Neuron (in vitro differentiated cells): ENCODE results near the gene SNRPA.

Experiments used
- H2AFZ ChIP-seq: one replicate; pipeline ENCODE4 v1.6.1; 2013; ENCODE audit warnings: low read depth, mild to moderate bottlenecking, inconsistent platforms, low read length, moderate library complexity
- H3K27me3 ChIP-seq: one replicate; pipeline ENCODE4 v1.6.1; 2013; ENCODE audit warnings: low read length; ENCODE audit not compliant: insufficient read depth
- H3K36me3 ChIP-seq: one replicate; pipeline ENCODE4 v1.6.1; 2013; ENCODE audit warnings: low read length; ENCODE audit not compliant: insufficient read depth
- H3K4me1 ChIP-seq: one replicate; pipeline ENCODE4 v1.6.1; 2013; ENCODE audit warnings: low read length; ENCODE audit not compliant: insufficient read depth
- H3K4me3 ChIP-seq: 2 replicates; pipeline ENCODE4 v1.5.1; 2013; ENCODE audit warnings: mild to moderate bottlenecking, low read length, moderate library complexity
- H3K9me3 ChIP-seq: one replicate; pipeline ENCODE4 v1.6.1; 2013; ENCODE audit warnings: low read length

Gene SNRPA

GRCh38 chr19:40744554-40745401, 6.2 kb upstream of the SNRPA start:
- Histone ChIP-seq H3K36me3 (peaks cover 7% of the 10 kb centered on the region), H3K27me3 (no peaks in the 10 kb centered on the region), H3K4me1 (peaks cover 8% of the 10 kb centered on the region), H2AFZ (no peak overlapping the region), H3K9me3 (no peaks in the 10 kb centered on the region), H3K4me3 (no peak overlapping the region)

DNA sequence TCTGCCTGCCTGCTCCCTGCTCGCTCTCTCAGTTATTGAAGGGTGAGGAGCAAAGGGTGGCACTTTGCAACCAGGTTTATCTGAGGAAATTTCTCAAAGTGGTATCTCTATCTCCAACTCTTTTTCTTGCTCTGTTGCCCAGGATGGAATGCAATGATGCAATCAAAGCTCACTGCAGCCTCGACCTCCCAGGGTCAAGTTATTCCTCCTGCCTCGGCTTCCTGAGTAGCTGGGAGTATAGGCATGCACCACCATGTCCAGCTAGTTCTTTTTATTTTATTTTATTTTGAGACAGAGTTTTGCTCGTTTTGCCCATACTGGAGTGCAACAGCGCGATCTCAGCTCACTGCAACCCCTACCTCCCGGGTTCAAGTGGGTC, 5.6 kb upstream of the SNRPA start:
- H3K4me3 ChIP-seq = no peak overlapping the region
- H3K9me3 ChIP-seq = no peaks in the 10 kb centered on the region
- H3K27me3 ChIP-seq = no peaks in the 10 kb centered on the region
- peaks cover 4% of the 10 kb centered on the region for H3K36me3 ChIP-seq
- no peak overlapping the region for H2AFZ ChIP-seq
- peaks cover 12% of the 10 kb centered on the region for H3K4me1 ChIP-seq

GRCh38 chr19:40747536-40747935, 3.5 kb upstream of the SNRPA start:
- Histone ChIP-seq H3K9me3 (no peaks in the 10 kb centered on the region), H3K27me3 (no peaks in the 10 kb centered on the region), H3K4me3 (no peak overlapping the region), H3K36me3 (peaks cover 9% of the 10 kb centered on the region), H2AFZ (no peak overlapping the region), H3K4me1 (peaks cover 15% of the 10 kb centered on the region)

DNA sequence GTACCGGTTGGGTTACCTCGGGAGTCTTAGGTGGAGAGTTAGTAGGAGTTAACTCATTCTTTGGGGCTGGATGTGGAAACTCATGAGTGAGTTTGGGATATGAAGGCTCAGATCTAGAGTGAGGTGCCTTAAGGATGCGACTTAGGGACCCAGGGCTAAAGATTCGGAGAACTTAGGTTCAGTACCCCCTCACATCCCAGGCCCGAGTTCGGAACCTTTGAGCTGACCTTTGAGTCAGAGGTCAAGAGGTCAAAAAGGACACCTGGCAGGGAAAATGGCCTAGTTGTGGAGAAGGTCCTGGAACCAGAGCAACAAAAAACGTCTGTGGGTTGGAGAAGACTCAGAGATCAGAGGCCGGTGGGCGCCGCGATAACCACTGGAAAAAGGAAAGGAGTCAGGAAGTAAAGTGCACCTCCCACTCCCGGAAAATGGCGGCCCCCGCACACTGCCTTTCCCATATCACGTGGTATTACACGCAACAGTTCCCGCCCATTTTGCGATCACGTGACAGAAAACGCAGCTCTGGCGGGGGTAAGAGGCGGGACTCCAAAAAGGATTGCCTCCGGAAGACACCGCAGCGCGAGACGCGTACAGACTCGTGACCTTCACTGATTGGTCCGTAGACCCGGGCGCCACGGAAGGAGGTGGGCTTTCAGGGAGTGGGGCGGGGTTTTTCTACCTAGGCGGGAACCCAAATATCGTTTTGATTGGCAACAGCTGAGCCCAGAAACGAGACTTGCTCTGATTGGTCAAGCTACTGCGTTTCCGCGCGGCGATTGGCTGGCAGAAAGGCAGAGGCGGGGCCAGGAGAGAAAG, 737 bp upstream of the SNRPA start, which contains the start of gene ACTMAP:
Gene ACTMAP, minus strand, starts transcription at position 420 of the 816 bp plus-strand sequence. CDS start 674 bp downstream, outside the sequence.
- Histone ChIP-seq H3K27me3 (no peaks in the 10 kb centered on the region), H3K4me1 (peaks cover 18% of the 10 kb centered on the region), H2AFZ (no peak within 1 kb of the TSS)

DNA sequence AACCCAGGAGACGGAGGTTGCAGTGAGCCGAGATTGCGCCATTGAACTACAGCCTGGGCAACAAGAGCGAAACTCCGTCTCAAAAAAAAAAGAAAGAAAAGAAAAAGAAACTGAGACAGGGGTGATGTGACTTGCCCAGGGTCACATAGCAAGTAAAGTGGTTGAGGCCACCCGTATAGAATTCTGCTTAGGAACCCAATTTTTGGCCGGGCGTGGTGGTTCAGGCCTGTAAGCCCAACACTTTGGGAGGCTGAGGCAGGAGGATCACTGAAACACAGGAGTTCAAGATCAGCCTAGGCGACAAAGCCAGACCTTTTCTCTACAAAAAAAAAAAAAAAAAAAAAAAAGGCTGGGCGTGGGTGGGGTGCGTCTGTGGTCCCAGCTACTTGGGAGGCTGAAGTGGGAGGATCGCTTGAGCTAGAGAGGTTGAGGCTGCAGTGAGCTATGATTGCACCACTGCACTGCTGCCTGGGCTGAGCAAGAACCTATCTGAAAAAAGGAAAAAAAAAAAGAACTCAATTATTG, 1.3 kb downstream of the SNRPA start:
- Histone ChIP-seq H3K4me3 (peak overlapping the region; percentile 96), H3K27me3 (no peaks in the 10 kb centered on the region), H3K4me1 (peaks cover 18% of the 10 kb centered on the region), H3K9me3 (no peaks in the 10 kb centered on the region), H2AFZ (no peak overlapping the region), H3K36me3 (peaks cover 42% of the 10 kb centered on the region)

More for the DNA sequence above, 737 bp upstream of the SNRPA start, which contains the start of gene ACTMAP:
- H3K36me3 ChIP-seq = peaks cover 22% of the 10 kb centered on the region
- H3K9me3 ChIP-seq = no peaks in the 10 kb centered on the region
- peak within 1 kb of the TSS; percentile 96 for H3K4me3 ChIP-seq

- no peak overlapping the region for H2AFZ ChIP-seq
- no peaks in the 10 kb centered on the region for H3K9me3 ChIP-seq
- no peak overlapping the region for H3K4me3 ChIP-seq
- peaks cover 10% of the 10 kb centered on the region for H3K4me1 ChIP-seq
- no peaks in the 10 kb centered on the region for H3K27me3 ChIP-seq
- peaks cover 59% of the 10 kb centered on the region for H3K36me3 ChIP-seq
Observed at GRCh38 chr19:40754611-40755247, 3.7 kb downstream of the SNRPA start.

DNA sequence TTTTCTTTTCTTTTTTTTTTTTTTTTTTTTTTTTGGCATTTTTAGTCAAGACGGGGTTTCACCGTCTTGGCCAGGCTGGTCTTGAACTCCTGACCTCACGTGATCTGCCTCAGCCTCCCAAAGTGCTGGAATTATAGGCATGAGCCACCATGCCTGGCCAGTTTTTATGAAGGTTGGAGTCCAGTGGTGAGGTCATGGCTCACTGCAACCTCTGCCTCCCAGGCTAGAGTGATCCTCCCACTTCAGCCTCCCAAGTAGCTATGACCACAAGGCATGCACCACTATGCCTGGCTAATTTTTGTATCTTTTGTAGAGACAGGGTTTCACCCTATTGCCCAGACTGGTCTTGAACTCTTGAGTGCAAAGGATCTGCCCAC, 4.2 kb downstream of the SNRPA start:
- H3K36me3 ChIP-seq = peaks cover 64% of the 10 kb centered on the region
- no peak overlapping the region for H3K4me3 ChIP-seq
- H2AFZ ChIP-seq = no peak overlapping the region
- no peaks in the 10 kb centered on the region for H3K9me3 ChIP-seq
- H3K4me1 ChIP-seq = peaks cover 6% of the 10 kb centered on the region
- no peaks in the 10 kb centered on the region for H3K27me3 ChIP-seq

DNA sequence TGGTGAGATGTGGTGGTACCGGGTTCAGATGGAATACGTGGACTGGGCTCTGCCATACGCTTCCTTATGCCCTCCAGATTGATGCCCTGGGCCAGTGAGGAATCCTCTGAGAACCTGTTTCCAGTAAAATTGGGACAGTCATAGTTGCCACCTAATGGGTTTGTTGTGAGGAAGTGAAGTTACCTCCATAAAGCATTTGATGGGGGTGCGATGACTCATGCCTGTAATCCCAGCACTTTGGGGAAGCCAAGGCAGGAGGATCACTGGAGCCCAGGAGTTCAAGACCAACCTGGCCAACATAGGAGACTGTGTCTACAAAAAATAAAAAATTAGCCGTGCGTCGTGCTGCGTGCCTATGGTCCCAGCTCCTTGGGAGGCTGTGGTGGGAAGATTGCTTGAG, 4.8 kb downstream of the SNRPA start:
- Histone ChIP-seq H3K36me3 (peaks cover 70% of the 10 kb centered on the region), H3K4me1 (peaks cover 6% of the 10 kb centered on the region), H3K9me3 (no peaks in the 10 kb centered on the region), H3K4me3 (no peak overlapping the region), H3K27me3 (no peaks in the 10 kb centered on the region), H2AFZ (no peak overlapping the region)

DNA sequence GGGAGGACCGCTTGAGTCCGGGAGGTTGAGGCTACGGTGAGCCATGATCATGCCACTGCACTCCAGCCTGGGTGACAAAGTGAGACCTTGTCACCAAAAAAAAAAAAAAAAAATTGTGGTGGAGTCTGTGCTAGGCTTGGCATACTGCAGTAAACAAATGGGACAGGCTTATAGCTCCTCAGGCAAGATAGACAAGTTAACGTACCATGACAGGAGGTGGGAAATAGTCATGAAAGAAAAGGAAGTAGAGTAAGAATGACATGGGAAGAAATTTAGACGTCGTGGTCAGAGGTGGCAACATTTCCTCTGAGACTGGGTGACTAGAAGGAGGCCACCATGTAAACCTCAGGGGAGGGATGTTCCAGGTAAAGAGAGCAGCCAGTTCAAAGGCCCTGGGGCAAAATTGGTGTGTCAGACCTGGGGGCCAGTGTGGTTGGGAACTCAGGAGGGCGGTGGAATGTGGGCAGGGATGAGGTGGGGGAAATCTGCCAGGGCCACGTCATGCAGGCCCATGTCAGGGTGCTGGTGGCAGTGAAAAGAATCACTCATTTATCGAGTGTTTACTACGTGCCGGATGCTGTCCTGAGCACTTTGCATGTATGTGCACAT, 5.6 kb downstream of the SNRPA start:
- peaks cover 77% of the 10 kb centered on the region for H3K36me3 ChIP-seq

GRCh38 chr19:40758491-40758890, 7.5 kb downstream of the SNRPA start:
- H3K4me3 ChIP-seq = no peak overlapping the region
- H3K27me3 ChIP-seq = no peaks in the 10 kb centered on the region
- H3K9me3 ChIP-seq = no peaks in the 10 kb centered on the region
- no peak overlapping the region for H2AFZ ChIP-seq
- H3K4me1 ChIP-seq = peaks cover 3% of the 10 kb centered on the region
- peaks cover 85% of the 10 kb centered on the region for H3K36me3 ChIP-seq

More for the DNA sequence above, 5.6 kb downstream of the SNRPA start:
- H3K27me3 ChIP-seq = no peaks in the 10 kb centered on the region
- H3K4me3 ChIP-seq = no peak overlapping the region
- H2AFZ ChIP-seq = no peak overlapping the region
- H3K4me1 ChIP-seq = peaks cover 6% of the 10 kb centered on the region
- no peaks in the 10 kb centered on the region for H3K9me3 ChIP-seq

- Histone ChIP-seq H3K36me3 (peaks cover 89% of the 10 kb centered on the region), H3K27me3 (no peaks in the 10 kb centered on the region), H3K4me1 (peaks cover 1% of the 10 kb centered on the region), H3K4me3 (no peak overlapping the region), H3K9me3 (no peaks in the 10 kb centered on the region), H2AFZ (no peak overlapping the region)
Observed at GRCh38 chr19:40759352-40759751, 8.3 kb downstream of the SNRPA start.

DNA sequence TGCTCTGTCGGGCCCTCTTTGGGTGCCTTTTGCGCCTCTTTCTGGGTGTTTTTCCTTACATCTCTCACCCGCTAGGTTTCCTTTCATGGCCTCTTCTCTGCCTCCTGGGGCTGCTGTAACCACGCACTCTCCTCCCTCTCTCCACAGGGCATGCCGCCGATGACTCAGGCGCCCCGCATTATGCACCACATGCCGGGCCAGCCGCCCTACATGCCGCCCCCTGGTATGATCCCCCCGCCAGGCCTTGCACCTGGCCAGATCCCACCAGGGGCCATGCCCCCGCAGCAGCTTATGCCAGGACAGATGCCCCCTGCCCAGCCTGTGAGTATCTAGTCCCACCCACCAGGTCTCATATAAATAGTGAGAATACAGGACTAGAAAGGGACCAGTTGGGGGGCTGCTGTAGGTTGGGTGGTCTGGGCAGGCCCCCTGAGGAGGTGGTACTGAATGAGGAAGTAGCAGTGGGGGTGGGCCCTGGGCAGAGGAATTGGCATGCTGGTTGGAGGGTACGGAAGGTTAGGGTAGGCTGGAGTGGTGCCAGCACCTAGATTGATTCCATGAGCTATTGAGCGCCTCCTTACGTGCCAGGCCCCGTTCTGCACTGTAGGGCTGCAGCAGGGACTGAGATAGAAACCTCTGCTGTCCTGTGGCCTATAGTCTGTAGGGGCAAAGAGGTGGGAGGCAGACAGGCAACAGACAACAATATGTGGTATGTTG, 11.9 kb downstream of the SNRPA start:
- Histone ChIP-seq H2AFZ (no peak overlapping the region), H3K36me3 (peaks cover 78% of the 10 kb centered on the region), H3K4me1 (no peaks in the 10 kb centered on the region), H3K27me3 (no peaks in the 10 kb centered on the region), H3K9me3 (no peaks in the 10 kb centered on the region), H3K4me3 (no peak overlapping the region)
